ENCODE data around the gene DMAC2L. TPM values are rescaled to one million over a fixed set of nuclear protein-coding genes. Genes with fewer than 3 reads are reported as not detected.
"Not testable (repeated sequence)": the region's sequence is repeated elsewhere in the genome, so short reads cannot be mapped to it uniquely, and the experiment has no call there.

The DMAC2L gene
- total RNA-seq, 2 donors from 2014 or later = 14.9 to 16.6 TPM

GRCh38 chr14:50353126-50353525, 41.0 kb downstream of the DMAC2L start:
- Mint-ChIP-seq H3K27ac (no peak overlapping the region), H3K36me3 (no peaks in the 10 kb centered on the region), H3K27me3 (no peaks in the 10 kb centered on the region), H3K4me1 (ENCODE audit: low read depth in 2 of 2) (peaks cover 11 to 19% of the 10 kb centered on the region in 2 donors), H3K9me3 (no peaks in the 10 kb centered on the region), H3K4me3 (no peak overlapping the region)
- no peak for DNase-seq (ENCODE audit: low spot score)
- no peak for ATAC-seq

DNA sequence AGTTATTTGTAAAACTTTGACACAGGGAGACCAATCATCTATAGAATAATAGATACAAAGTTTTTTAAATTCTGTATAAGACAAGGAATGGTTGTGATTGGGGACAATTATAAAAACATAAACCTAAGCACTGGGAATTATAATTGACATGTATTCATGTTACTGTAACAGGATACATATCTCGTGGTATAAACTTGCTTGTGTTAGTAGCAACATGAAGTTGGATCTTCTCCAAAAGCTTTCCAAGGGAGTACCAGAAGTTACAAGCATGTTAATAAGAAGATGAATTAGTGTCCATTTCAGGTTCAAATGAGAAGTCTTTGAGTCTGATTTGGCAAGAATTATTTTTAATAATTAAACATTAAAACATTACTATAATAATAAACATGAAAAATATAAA, 42.4 kb downstream of the DMAC2L start:
- no peak overlapping the region for H3K4me3 Mint-ChIP-seq
- ATAC-seq (no peak), DNase-seq (ENCODE audit: low spot score) (no peak)
- H3K9me3 Mint-ChIP-seq = no peaks in the 10 kb centered on the region
- no peak overlapping the region for H3K27ac Mint-ChIP-seq
- peaks cover 11 to 20% of the 10 kb centered on the region in 2 donors for H3K4me1 Mint-ChIP-seq (ENCODE audit: low read depth in 2 of 2)
- H3K27me3 Mint-ChIP-seq = no peaks in the 10 kb centered on the region
- H3K36me3 Mint-ChIP-seq = no peaks in the 10 kb centered on the region

DNA sequence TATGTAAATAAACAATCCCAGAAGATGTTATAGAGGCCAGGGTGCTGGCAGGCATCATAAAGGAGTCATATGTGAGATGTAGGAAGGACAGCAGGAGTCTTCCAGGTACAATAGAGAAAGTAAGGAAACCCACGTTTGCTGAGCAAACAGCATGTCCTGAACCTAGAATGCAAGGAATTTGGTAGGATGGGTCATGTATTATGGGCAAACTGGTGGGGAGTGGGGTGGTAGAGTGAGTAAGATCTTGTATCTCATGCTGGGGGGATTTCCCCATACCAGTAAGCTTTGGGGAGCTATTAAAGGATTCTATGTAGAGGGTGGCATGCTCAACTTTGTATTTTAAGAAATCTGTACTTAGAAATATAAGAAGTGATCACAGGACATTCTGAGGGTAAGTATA, 43.6 kb downstream of the DMAC2L start:
- Mint-ChIP-seq H3K27me3 (no peaks in the 10 kb centered on the region), H3K9me3 (no peaks in the 10 kb centered on the region), H3K36me3 (no peaks in the 10 kb centered on the region), H3K4me1 (ENCODE audit: low read depth in 2 of 2) (peaks cover 20 to 26% of the 10 kb centered on the region in 2 donors), H3K27ac (no peak overlapping the region), H3K4me3 (no peak overlapping the region)
- DNase-seq (ENCODE audit: low spot score) (no peak), ATAC-seq (no peak)

DNA sequence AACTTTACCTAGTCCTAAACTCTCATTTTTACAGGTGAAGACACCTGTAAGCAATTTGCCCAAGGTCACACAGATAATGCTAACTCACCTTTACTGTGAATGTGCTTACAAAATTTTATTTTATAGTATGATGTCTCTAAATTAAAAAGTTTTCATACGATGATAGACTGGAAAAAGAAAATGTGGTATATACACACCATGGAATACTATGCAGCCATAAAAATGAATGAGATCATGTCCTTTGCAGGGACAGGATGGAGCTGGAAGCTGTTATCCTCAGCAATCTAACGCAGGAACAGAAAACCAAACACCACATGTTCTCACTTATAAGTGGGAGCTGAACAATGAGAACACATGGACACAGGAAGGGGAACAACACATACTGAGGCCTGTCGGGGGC, 44.2 kb downstream of the DMAC2L start:
- peak overlapping the region in 1 of 2 donors; percentile 33 for H3K27ac Mint-ChIP-seq
- not testable (repeated sequence) for DNase-seq (ENCODE audit: low spot score); H3K27me3 Mint-ChIP-seq; H3K9me3 Mint-ChIP-seq; H3K4me3 Mint-ChIP-seq; ATAC-seq; H3K36me3 Mint-ChIP-seq
- peaks cover 20 to 29% of the 10 kb centered on the region in 2 donors for H3K4me1 Mint-ChIP-seq (ENCODE audit: low read depth in 2 of 2)

- H3K4me3 Mint-ChIP-seq = no peak overlapping the region
- no peaks in the 10 kb centered on the region for H3K36me3 Mint-ChIP-seq
- H3K27me3 Mint-ChIP-seq = no peaks in the 10 kb centered on the region
- ATAC-seq (no peak), DNase-seq (ENCODE audit: low spot score) (no peak)
- H3K4me1 Mint-ChIP-seq (ENCODE audit: low read depth in 2 of 2) = peaks cover 20 to 29% of the 10 kb centered on the region in 2 donors
- no peaks in the 10 kb centered on the region for H3K9me3 Mint-ChIP-seq
- H3K27ac Mint-ChIP-seq = peak overlapping the region in 1 of 2 donors; percentile 33
These were observed 45.0 kb downstream of the DMAC2L start for GRCh38 chr14:50357124-50357523.

- Mint-ChIP-seq H3K9me3 (no peaks in the 10 kb centered on the region), H3K27me3 (no peaks in the 10 kb centered on the region), H3K27ac (peak overlapping the region in 1 of 2 donors; percentile 33), H3K36me3 (peaks cover 6% of the 10 kb centered on the region), H3K4me1 (ENCODE audit: low read depth in 2 of 2) (peaks cover 26 to 35% of the 10 kb centered on the region in 2 donors), H3K4me3 (no peak overlapping the region)
- no peak for ATAC-seq
- no peak for DNase-seq (ENCODE audit: low spot score)
These were observed 45.8 kb downstream of the DMAC2L start for GRCh38 chr14:50357753-50358395.

GRCh38 chr14:50359631-50360030, 47.5 kb downstream of the DMAC2L start:
- H3K36me3 Mint-ChIP-seq = peaks cover 6% of the 10 kb centered on the region
- DNase-seq (ENCODE audit: low spot score) (no peak), ATAC-seq (no peak)
- H3K4me3 Mint-ChIP-seq = no peak overlapping the region
- peaks cover 39 to 45% of the 10 kb centered on the region in 2 donors for H3K4me1 Mint-ChIP-seq (ENCODE audit: low read depth in 2 of 2)
- no peaks in the 10 kb centered on the region for H3K27me3 Mint-ChIP-seq
- no peaks in the 10 kb centered on the region for H3K9me3 Mint-ChIP-seq
- H3K27ac Mint-ChIP-seq = no peak overlapping the region

- no peak overlapping the region for H3K4me3 Mint-ChIP-seq
- no peaks in the 10 kb centered on the region for H3K27me3 Mint-ChIP-seq
- ATAC-seq (no peak), DNase-seq (ENCODE audit: low spot score) (no peak)
- peaks cover 6% of the 10 kb centered on the region for H3K36me3 Mint-ChIP-seq
- peaks cover 39 to 48% of the 10 kb centered on the region in 2 donors for H3K4me1 Mint-ChIP-seq (ENCODE audit: low read depth in 2 of 2)
- H3K9me3 Mint-ChIP-seq = no peaks in the 10 kb centered on the region
- H3K27ac Mint-ChIP-seq = no peak overlapping the region
These were observed 48.0 kb downstream of the DMAC2L start for GRCh38 chr14:50360093-50360492.

- no peak for ATAC-seq
These were observed 48.7 kb downstream of the DMAC2L start for GRCh38 chr14:50360851-50361250.

GRCh38 chr14:50361473-50362403, 49.6 kb downstream of the DMAC2L start:
- H3K9me3 Mint-ChIP-seq; H3K4me3 Mint-ChIP-seq; ATAC-seq; H3K36me3 Mint-ChIP-seq; DNase-seq (ENCODE audit: low spot score); H3K27me3 Mint-ChIP-seq: not testable (repeated sequence)
- Mint-ChIP-seq H3K4me1 (ENCODE audit: low read depth in 2 of 2) (peaks cover 47 to 53% of the 10 kb centered on the region in 2 donors), H3K27ac (peak overlapping the region; percentile 92 to 93)

More at GRCh38 chr14:50360851-50361250, 48.7 kb downstream of the DMAC2L start:
- no peaks in the 10 kb centered on the region for H3K9me3 Mint-ChIP-seq
- DNase-seq (ENCODE audit: low spot score) = no peak
- peaks cover 40 to 44% of the 10 kb centered on the region in 2 donors for H3K4me1 Mint-ChIP-seq (ENCODE audit: low read depth in 2 of 2)
- H3K27me3 Mint-ChIP-seq = no peaks in the 10 kb centered on the region
- no peak overlapping the region for H3K27ac Mint-ChIP-seq
- H3K36me3 Mint-ChIP-seq = peaks cover 6% of the 10 kb centered on the region
- H3K4me3 Mint-ChIP-seq = no peak overlapping the region

GRCh38 chr14:50362764-50363713, 50.9 kb downstream of the DMAC2L start:
- Mint-ChIP-seq H3K4me1 (ENCODE audit: low read depth in 2 of 2) (peaks cover 50% of the 10 kb centered on the region in 2 donors), H3K4me3 (peak overlapping the region; percentile 95), H3K9me3 (no peaks in the 10 kb centered on the region), H3K36me3 (peaks cover 6% of the 10 kb centered on the region), H3K27me3 (no peaks in the 10 kb centered on the region), H3K27ac (peak overlapping the region; percentile 92 to 93)
- DNase-seq (ENCODE audit: low spot score) = no peak
- peak; percentile 41 to 43 for ATAC-seq

DNA sequence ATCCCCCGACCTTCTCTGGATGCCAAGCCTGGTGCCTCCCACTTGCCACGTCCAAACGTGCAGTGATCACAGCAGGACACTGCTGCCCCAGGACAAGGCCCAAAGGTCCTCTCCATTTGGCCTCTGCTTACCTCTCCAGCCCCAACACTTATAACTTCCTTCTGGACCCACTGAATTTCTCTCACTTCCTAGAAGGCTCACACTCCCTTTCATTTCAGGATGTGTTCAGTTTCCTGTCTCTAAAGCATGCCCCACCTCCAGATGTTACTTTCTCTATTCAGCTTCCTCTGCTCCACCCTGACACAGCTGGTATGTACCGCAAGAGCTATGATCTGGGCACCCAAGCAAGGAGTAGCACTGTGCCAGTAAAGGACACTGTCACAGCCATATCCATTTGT, 51.6 kb downstream of the DMAC2L start:
- H3K27ac Mint-ChIP-seq = peak overlapping the region; percentile 92 to 93
- H3K9me3 Mint-ChIP-seq = no peaks in the 10 kb centered on the region
- H3K4me1 Mint-ChIP-seq (ENCODE audit: low read depth in 2 of 2) = peaks cover 46 to 50% of the 10 kb centered on the region in 2 donors
- no peaks in the 10 kb centered on the region for H3K27me3 Mint-ChIP-seq
- peak overlapping the region; percentile 95 for H3K4me3 Mint-ChIP-seq
- peaks cover 6% of the 10 kb centered on the region for H3K36me3 Mint-ChIP-seq
- DNase-seq (ENCODE audit: low spot score) = peak; percentile 81
- peak; percentile 88 to 93 for ATAC-seq

- peaks cover 46 to 49% of the 10 kb centered on the region in 2 donors for H3K4me1 Mint-ChIP-seq (ENCODE audit: low read depth in 2 of 2)
- H3K36me3 Mint-ChIP-seq = peaks cover 6% of the 10 kb centered on the region
- no peak for ATAC-seq
- no peaks in the 10 kb centered on the region for H3K9me3 Mint-ChIP-seq
- H3K27me3 Mint-ChIP-seq = no peaks in the 10 kb centered on the region
- H3K27ac Mint-ChIP-seq = no peak overlapping the region
- H3K4me3 Mint-ChIP-seq = no peak overlapping the region
- DNase-seq (ENCODE audit: low spot score) = no peak
These were observed 52.7 kb downstream of the DMAC2L start for GRCh38 chr14:50364792-50365191.
